IMR-90 (cell line): Measurements from ENCODE around the gene IRGQ.

Experiments used
- CEBPB ChIP-seq: IDR thresholded peaks from 2 replicates; pipeline ENCODE4 v1.6.1; 2012; ENCODE audit warnings: low read depth, low read length, improper control_type of control experiment
- CTCF ChIP-seq: conservative IDR thresholded peaks from 2 replicates; pipeline ENCODE4 v1.5.1; 2012; ENCODE audit warnings: mild to moderate bottlenecking, low read depth, low read length, improper control_type of control experiment
- RCOR1 ChIP-seq: IDR thresholded peaks from 2 replicates; pipeline ENCODE4 v1.6.1; 2012; ENCODE audit warnings: mild to moderate bottlenecking, low read length, improper control_type of control experiment; ENCODE audit not compliant: insufficient replicate concordance
- RFX5 ChIP-seq: IDR thresholded peaks from 2 replicates; pipeline ENCODE4 v1.8.0; 2012; ENCODE audit warnings: low read depth, mild to moderate bottlenecking, low read length, moderate library complexity

- no peak for TF ChIP-seq CEBPB
- TF ChIP-seq RFX5 = no peak
- TF ChIP-seq CTCF = no peak
- TF ChIP-seq RCOR1 = no peak
These were observed 3.1 kb downstream of the IRGQ start for GRCh38 chr19:43592800-43593350.
